HCT116 (cell line): Measurements from ENCODE around the gene UBE2L5. TPM values are rescaled to one million over a fixed set of nuclear protein-coding genes. Genes with fewer than 3 reads are reported as not detected.

Source experiments
- ATAC-seq: fragments of 200-7000 bp; cut with Tn5 transposase; 2 replicates; pipeline ENCODE4 v1.9.1; 2020; ENCODE audit warnings: mild to moderate bottlenecking, moderate library complexity
- BruUV-seq: library from RNA; stranded (reverse); fragments of 400-500 nt; replicated peaks from 2 replicates; lab custom pipeline; 2021; lab: Mats Ljungman, UMichigan
- CTCF ChIA-PET: fragments of 300-600 bp; sonication (Branson Sonifier 250); formaldehyde crosslinking; loops from one replicate; lab custom pipeline; 2021; ENCODE audit warnings: antibody characterized with exemption; lab: Charles Lee
- POLR2A ChIA-PET: fragments of 300-600, 350-600 bp; sonication (Branson Sonifier 250); formaldehyde crosslinking; loops from one replicate; lab custom pipeline; 2021; ENCODE audit warnings: antibody characterized with exemption; lab: Charles Lee
- RAD21 ChIA-PET, 2 experiments: fragments of 300-600 bp; sonication (Branson Sonifier 250); formaldehyde crosslinking; loops; one replicate each; lab custom pipeline; 2023; ENCODE audit warnings: low total read pairs in 2 of 2; ENCODE audit not compliant: uncharacterized antibody in 2 of 2, unreplicated experiment in 2 of 2, low non-redundant PET in 1 of 2; lab: Charles Lee
- DNase-seq: peaks from one replicate; pipeline ENCODE4 v3.0.0-alpha.2; 2010; ENCODE audit warnings: low read depth, low spot score
- H2AFZ ChIP-seq: fragments of 200-600 bp; shearing (Covaris generic), sonication (generic); 2 replicates; pipeline ENCODE4 v1.6.1; 2017; ENCODE audit warnings: low read depth, mixed run types, mixed read lengths, antibody characterized with exemption, low read length; ENCODE audit not compliant: poor library complexity, severe bottlenecking
- H3K27ac ChIP-seq: 2 replicates; pipeline ENCODE4 v1.5.1; 2012; ENCODE audit warnings: low read depth, low read length
- H3K27me3 ChIP-seq: fragments of 200-600 bp; sonication (generic); 2 replicates; pipeline ENCODE4 v1.6.1; 2016; ENCODE audit warnings: mixed run types, low read length, mixed read lengths; ENCODE audit not compliant: insufficient read depth
- H3K36me3 ChIP-seq, 2 experiments: fragments of 200-500 bp in 1 of 2; fragments of 200-600 bp in 1 of 2; sonication (Bioruptor generic) in 1 of 2; sonication (generic) in 1 of 2; 2 replicates each; pipeline versions ENCODE4 v1.5.1 to v1.6.1; 2014 to 2016; ENCODE audit warnings: low read length in 2 of 2, inconsistent platforms in 1 of 2, mixed read lengths in 1 of 2, mixed run types in 1 of 2; ENCODE audit not compliant: insufficient read depth in 2 of 2, control insufficient read depth in 1 of 2
- H3K4me1 ChIP-seq, 2 experiments: fragments of 200-600 bp in 1 of 2; sonication (generic) in 1 of 2; 2 replicates each; pipeline versions ENCODE4 v1.5.1 to v1.6.1; 2012 to 2017; ENCODE audit warnings: low read length in 2 of 2, inconsistent platforms in 1 of 2, mild to moderate bottlenecking in 1 of 2, mixed read lengths in 1 of 2, mixed run types in 1 of 2, moderate library complexity in 1 of 2; ENCODE audit not compliant: insufficient read depth in 2 of 2, control insufficient read depth in 1 of 2
- H3K4me2 ChIP-seq: fragments of 200-600 bp; sonication (generic); 2 replicates; pipeline ENCODE4 v1.6.1; 2017; ENCODE audit warnings: mixed run types, low read length, mixed read lengths
- H3K4me3 ChIP-seq, 2 experiments: fragments of 200-600 bp in 1 of 2; sonication (generic) in 1 of 2; replicated peaks in 1 of 2; 2 replicates each; pipeline ENCODE4 v1.5.1; 2011 to 2016; ENCODE audit warnings: low read length in 2 of 2, control low read depth in 1 of 2, low read depth in 1 of 2, mild to moderate bottlenecking in 1 of 2, mixed read lengths in 1 of 2, mixed run types in 1 of 2
- H3K79me2 ChIP-seq: fragments of 200-600 bp; sonication (generic); 2 replicates; pipeline ENCODE4 v1.6.1; 2017; ENCODE audit warnings: mild to moderate bottlenecking, mixed run types, low read length, moderate library complexity, mixed read lengths; ENCODE audit not compliant: insufficient read depth
- H3K9ac ChIP-seq: fragments of 200-600 bp; sonication (generic); 2 replicates; pipeline ENCODE4 v1.6.1; 2016; ENCODE audit warnings: low read length, mixed read lengths
- H3K9me2 ChIP-seq: fragments of 200-600 bp; sonication (generic), shearing (Covaris generic); 2 replicates; pipeline ENCODE4 v1.6.1; 2017; ENCODE audit warnings: mixed run types, mild to moderate bottlenecking, moderate library complexity; ENCODE audit not compliant: insufficient read depth
- H3K9me3 ChIP-seq, 2 experiments: fragments of 200-500 bp in 1 of 2; fragments of 200-600 bp in 1 of 2; sonication (Bioruptor generic) in 1 of 2; sonication (generic) in 1 of 2; 2 replicates each; pipeline ENCODE4 v1.6.1; 2014 to 2017; ENCODE audit warnings: low read length in 2 of 2, mixed read lengths in 2 of 2, inconsistent platforms in 1 of 2, low read depth in 1 of 2, mild to moderate bottlenecking in 1 of 2, mixed run types in 1 of 2, moderate library complexity in 1 of 2; ENCODE audit not compliant: control insufficient read depth in 1 of 2, insufficient read depth in 1 of 2
- H4K20me1 ChIP-seq: fragments of 200-600 bp; sonication (generic), shearing (Covaris generic); 2 replicates; pipeline ENCODE4 v1.6.1; 2017; ENCODE audit warnings: mixed run types, mild to moderate bottlenecking, moderate library complexity; ENCODE audit not compliant: insufficient read depth
- ATF3 ChIP-seq: IDR thresholded peaks from 2 replicates; pipeline ENCODE4 v1.6.1; 2012
- CBX3 ChIP-seq: IDR thresholded peaks from 2 replicates; pipeline ENCODE4 v1.6.1; 2012; ENCODE audit warnings: low read depth
- CTCF ChIP-seq, 3 experiments: fragments of 200-600 bp in 1 of 3; sonication (generic) in 1 of 3; IDR thresholded peaks in 2 of 3; conservative IDR thresholded peaks in 1 of 3; 2 replicates each; pipeline ENCODE4 v1.5.1; 2012 to 2017; ENCODE audit warnings: low read depth in 2 of 3, low read length in 2 of 3, antibody characterized with exemption in 1 of 3, borderline replicate concordance in 1 of 3, control low read depth in 1 of 3, mild to moderate bottlenecking in 1 of 3, mixed read lengths in 1 of 3, mixed run types in 1 of 3, moderate library complexity in 1 of 3; ENCODE audit not compliant: insufficient read depth in 1 of 3
- EZH2phosphoT487 ChIP-seq: fragments of 200-600 bp; IDR thresholded peaks from 2 replicates; pipeline ENCODE4 v1.6.1; 2018; ENCODE audit warnings: antibody characterized with exemption, borderline replicate concordance
- REST ChIP-seq: IDR thresholded peaks from 2 replicates; pipeline ENCODE4 v1.6.1; 2012; ENCODE audit warnings: low read depth
- SP1 ChIP-seq: IDR thresholded peaks from 2 replicates; pipeline ENCODE4 v1.6.1; 2012; ENCODE audit warnings: low read depth
- SRF ChIP-seq: IDR thresholded peaks from 2 replicates; pipeline ENCODE4 v1.6.1; 2012; ENCODE audit warnings: low read depth
- ZBTB33 ChIP-seq: IDR thresholded peaks from 2 replicates; pipeline ENCODE4 v1.6.1; 2011; ENCODE audit warnings: mild to moderate bottlenecking, low read length, moderate library complexity; ENCODE audit not compliant: insufficient replicate concordance; ENCODE audit errors: extremely low read depth
- ZFX ChIP-seq: fragments of 450-650 bp; IDR thresholded peaks from 2 replicates; pipeline ENCODE4 v1.6.1; 2017
- ZNF274 ChIP-seq: fragments of 200-500 bp; sonication (Bioruptor generic); IDR thresholded peaks from 2 replicates; pipeline ENCODE4 v1.6.1; 2014; ENCODE audit warnings: mild to moderate bottlenecking, low read depth, low read length, inconsistent platforms
- intact Hi-C: fragments of 100-400 bp; cut with micrococcal nuclease; formaldehyde crosslinking; loops from 2 replicates; pipeline ENCODE4 v1.10.0; 2022
- total RNA-seq: library from RNA; stranded (reverse); gene quantifications from one replicate; pipeline ENCODE4 v1.2.1, GENCODE V29; 2021; ENCODE audit not compliant: unreplicated experiment

The UBE2L5 gene
- total RNA-seq, 1 experiment from 2014 or later: 0.15 TPM

GRCh38 chr13:30408319-30409101, 13.8 kb upstream of the UBE2L5 start:
- no peak overlapping the region for H2AFZ ChIP-seq
- no peak overlapping the region for H3K4me2 ChIP-seq
- TF ChIP-seq ATF3 (no peak), ZBTB33 (no peak), CTCF (IDR thresholded peaks at IDR 0.05 in 2 of 3, conservative IDR thresholded peaks at IDR 0.05 in 1 of 3; ENCODE audit: borderline replicate concordance in 1 of 3, insufficient read depth in 1 of 3, low read depth in 2 of 3, low read length in 2 of 3) (no peak), REST (no peak), SP1 (no peak), ZNF274 (no peak), EZH2phosphoT487 (no peak), SRF (no peak), ZFX (no peak), CBX3 (no peak)
- no peak overlapping the region for H3K4me3 ChIP-seq
- H3K9me2 ChIP-seq: no peaks in the 10 kb centered on the region
- DNase-seq (no peak), ATAC-seq (no peak)
- no TSS peak for BruUV-seq
- ChIA-PET CTCF (no interaction called here), POLR2A (no interaction called here), RAD21 (no interaction called here)
- no peaks in the 10 kb centered on the region for H3K79me2 ChIP-seq
- H3K27me3 ChIP-seq: no peaks in the 10 kb centered on the region
- H3K36me3 ChIP-seq: no peaks in the 10 kb centered on the region
- H3K9ac ChIP-seq: no peak overlapping the region
- peaks cover 13 to 17% of the 10 kb centered on the region in 2 experiments; a peak in 3 of 4 replicates for H3K4me1 ChIP-seq
- intact Hi-C loops: no loop called here
- no peak overlapping the region for H3K27ac ChIP-seq
- H4K20me1 ChIP-seq: no peaks in the 10 kb centered on the region
- no peaks in the 10 kb centered on the region for H3K9me3 ChIP-seq
